HS-27A (cell line): Measurements from ENCODE around the gene CALU.

Experiments used
- DNase-seq: peaks from one replicate; pipeline ENCODE4 v3.0.0-alpha.2; 2012; ENCODE audit warnings: low read depth, missing footprints

CALU gene

GRCh38 chr7:128788446-128789412, 49.6 kb downstream of the CALU start:
- DNase-seq = no peak

GRCh38 chr7:128790315-128791041, 51.3 kb downstream of the CALU start:
- DNase-seq = no peak

GRCh38 chr7:128791121-128791971, 52.2 kb downstream of the CALU start, which contains the start of gene CCDC136:
Gene CCDC136 (plus strand): TSS chr7:128791968. CDS start chr7:128792412, 444 bp downstream.
- no peak for DNase-seq

GRCh38 chr7:128791972-128792327, 52.8 kb downstream of the CALU start:
- no peak for DNase-seq

- no peak for DNase-seq
These were observed 53.5 kb downstream of the CALU start for GRCh38 chr7:128792471-128793180.

GRCh38 chr7:128793181-128793547, 54.0 kb downstream of the CALU start:
- no peak for DNase-seq

- DNase-seq = no peak
These were observed 54.9 kb downstream of the CALU start for GRCh38 chr7:128794020-128794419.

GRCh38 chr7:128794436-128794835, 55.3 kb downstream of the CALU start:
- DNase-seq = no peak

GRCh38 chr7:128795129-128795528, 56.0 kb downstream of the CALU start:
- DNase-seq = no peak

GRCh38 chr7:128796327-128796726, 57.2 kb downstream of the CALU start:
- DNase-seq = no peak

GRCh38 chr7:128799451-128799850, 60.3 kb downstream of the CALU start:
- DNase-seq = no peak

GRCh38 chr7:128800567-128800966, 61.4 kb downstream of the CALU start:
- no peak for DNase-seq

- no peak for DNase-seq
These were observed 61.8 kb downstream of the CALU start for GRCh38 chr7:128801003-128801402.

GRCh38 chr7:128801667-128802418, 62.7 kb downstream of the CALU start:
- DNase-seq = no peak

- DNase-seq = no peak
These were observed 65.3 kb downstream of the CALU start for GRCh38 chr7:128804484-128804883.

GRCh38 chr7:128805225-128805624, 66.1 kb downstream of the CALU start:
- no peak for DNase-seq

GRCh38 chr7:128807191-128807590, 68.0 kb downstream of the CALU start:
- DNase-seq = no peak

- DNase-seq = no peak
These were observed 70.2 kb downstream of the CALU start for GRCh38 chr7:128809363-128809762.

- no peak for DNase-seq
These were observed 71.3 kb downstream of the CALU start for GRCh38 chr7:128810473-128810872.

- DNase-seq = no peak
These were observed 71.8 kb downstream of the CALU start for GRCh38 chr7:128810997-128811396.
